CD4-positive, alpha-beta memory T cell (primary cell): ENCODE data around the gene RHCE. TPM values are rescaled to one million over a fixed set of nuclear protein-coding genes. Genes with fewer than 3 reads are reported as not detected.
A peak's percentile ranks its signal among the peaks of the same experiment; 100 is the strongest.

Experiments used
- CTCF ChIA-PET: fragments of 350-600 bp; sonication (Branson Sonifier 250); formaldehyde crosslinking; loops from one replicate; lab custom pipeline; 2021; ENCODE audit warnings: inconsistent platforms; ENCODE audit not compliant: partially characterized antibody; lab: Charles Lee
- POLR2A ChIA-PET: fragments of 350-600 bp; sonication (Branson Sonifier 250); formaldehyde crosslinking; loops from one replicate; lab custom pipeline; 2021; ENCODE audit not compliant: partially characterized antibody; lab: Charles Lee
- DNase-seq, 5 donors: peaks; one replicate each; pipeline versions ENCODE4 v3.0.0 to v3.0.0-alpha.2; 2020 to 2022; ENCODE audit warnings: mixed read lengths in 1 of 5
- H3K27ac ChIP-seq: one replicate; pipeline ENCODE4 v1.7.0; 2013; ENCODE audit warnings: low read depth, low read length
- H3K27me3 ChIP-seq: 2 replicates; pipeline ENCODE4 v1.7.0; 2013; ENCODE audit warnings: mild to moderate bottlenecking, low read length, moderate library complexity; ENCODE audit not compliant: insufficient read depth
- H3K36me3 ChIP-seq: 2 replicates; pipeline ENCODE4 v1.7.0; 2013; ENCODE audit warnings: mild to moderate bottlenecking, low read length, moderate library complexity; ENCODE audit not compliant: insufficient read depth
- H3K4me1 ChIP-seq: 2 replicates; pipeline ENCODE4 v1.7.0; 2013; ENCODE audit warnings: mild to moderate bottlenecking, low read length, moderate library complexity; ENCODE audit not compliant: insufficient read depth
- H3K4me3 ChIP-seq, 2 donors: one replicate each; pipeline ENCODE4 v1.7.0; 2013; ENCODE audit warnings: low read length in 2 of 2, mild to moderate bottlenecking in 1 of 2
- H3K9me3 ChIP-seq, 2 donors: one replicate each; pipeline ENCODE4 v1.7.0; 2013; ENCODE audit warnings: low read length in 2 of 2, control low read depth in 1 of 2; ENCODE audit not compliant: control insufficient read depth in 1 of 2
- H3K27ac Mint-ChIP-seq, 7 donors: one replicate each; pipeline ENCODE4 v1.8.0; 2020 to 2021; ENCODE audit warnings: mixed read lengths in 7 of 7, mild to moderate bottlenecking in 6 of 7, inconsistent platforms in 3 of 7, moderate library complexity in 3 of 7
- H3K27me3 Mint-ChIP-seq, 2 donors: one replicate each; pipeline ENCODE4 v1.8.0; 2020 to 2021; ENCODE audit warnings: mixed read lengths in 2 of 2
- H3K36me3 Mint-ChIP-seq, 2 donors: one replicate each; pipeline ENCODE4 v1.8.0; 2020 to 2021; ENCODE audit warnings: mixed read lengths in 2 of 2, inconsistent platforms in 1 of 2, mild to moderate bottlenecking in 1 of 2
- H3K4me1 Mint-ChIP-seq, 4 donors: one replicate each; pipeline ENCODE4 v1.8.0; 2020 to 2021; ENCODE audit warnings: mixed read lengths in 4 of 4, mild to moderate bottlenecking in 1 of 4
- H3K4me3 Mint-ChIP-seq, 8 donors: one replicate each; pipeline ENCODE4 v1.8.0; 2020 to 2021; ENCODE audit warnings: mixed read lengths in 8 of 8, mild to moderate bottlenecking in 7 of 8, moderate library complexity in 6 of 8, inconsistent platforms in 3 of 8
- H3K9me3 Mint-ChIP-seq, 8 donors: one replicate each; pipeline ENCODE4 v1.8.0; 2020 to 2021; ENCODE audit warnings: mixed read lengths in 8 of 8, mild to moderate bottlenecking in 5 of 8, inconsistent platforms in 3 of 8, moderate library complexity in 1 of 8
- intact Hi-C: fragments of 100-400 bp; cut with micrococcal nuclease; formaldehyde crosslinking; loops from one replicate; pipeline ENCODE4 v1.15.1; 2023
- polyA plus RNA-seq, 2 donors: library from polyadenylated mRNA; unstranded; fragments of 300-500 nt; fragmentation: Illumina TruSeq; gene quantifications; one replicate each; pipeline ENCODE4 v1.2.3, GENCODE V29; 2021
- total RNA-seq, 2 experiments: library from RNA; stranded (reverse); gene quantifications; one replicate each; pipeline ENCODE4 v1.2.3, GENCODE V29; 2021

RHCE gene
- total and polyA plus RNA-seq, 4 experiments from 2014 or later: 0.31 to 0.61 TPM; not detected in 2

GRCh38 chr1:25435397-25436108 lies 14.9 kb upstream of the RHCE start:
- ChIA-PET POLR2A (interaction anchor here (1.5 kb wide), 1 partner anchor 189 kb away, joined by 5 read pairs; the partner anchor contains the start of gene RSRP1), CTCF (interaction anchor here (2.0 to 2.8 kb wide), 2 partner anchors 51 to 69 kb away, joined by 4 to 10 read pairs; no protein-coding TSS in a partner anchor)
- Mint-ChIP-seq H3K27me3 (no peaks in the 10 kb centered on the region), H3K36me3 (peaks cover 0 to 6% of the 10 kb centered on the region in 2 donors), H3K9me3 (no peaks in the 10 kb centered on the region), H3K27ac (peak overlapping the region; percentile 32 to 90 (median 68)), H3K4me3 (peak overlapping the region; percentile 4 to 83 (median 70)), H3K4me1 (peaks cover 49 to 62% (median 54%) of the 10 kb centered on the region in 4 donors)
- Histone ChIP-seq H3K27me3 (no peaks in the 10 kb centered on the region), H3K36me3 (no peaks in the 10 kb centered on the region), H3K4me1 (peaks cover 60% of the 10 kb centered on the region), H3K4me3 (no peak overlapping the region), H3K9me3 (no peaks in the 10 kb centered on the region), H3K27ac (peak overlapping the region; percentile 4)
- intact Hi-C loops: loop anchor here (10.0 kb wide), 2 partner anchors 691 to 1039 kb away; partner anchors contain the start of genes CLIC4 and HMGN2
- no peak for DNase-seq

GRCh38 chr1:25433389-25434186 lies 13.0 kb upstream of the RHCE start:
- DNase-seq: no peak
- Histone ChIP-seq H3K4me3 (no peak overlapping the region), H3K27ac (no peak overlapping the region), H3K27me3 (no peaks in the 10 kb centered on the region), H3K4me1 (peaks cover 65% of the 10 kb centered on the region), H3K9me3 (no peaks in the 10 kb centered on the region), H3K36me3 (no peaks in the 10 kb centered on the region)
- Mint-ChIP-seq H3K36me3 (peaks cover 0 to 11% of the 10 kb centered on the region in 2 donors), H3K9me3 (peaks cover 0 to 4% (median 0%) of the 10 kb centered on the region in 8 donors), H3K4me3 (peak overlapping the region in 7 of 8 donors; percentile 13 to 91 (median 76)), H3K27ac (peak overlapping the region; percentile 10 to 91 (median 81)), H3K4me1 (peaks cover 49 to 71% (median 59%) of the 10 kb centered on the region in 4 donors), H3K27me3 (no peaks in the 10 kb centered on the region)
- intact Hi-C loops: loop anchor here (5.0 to 10.0 kb wide), 5 partner anchors 39 to 1041 kb away; partner anchors contain the start of genes CLIC4, HMGN2 and TMEM50A
- ChIA-PET POLR2A (no interaction called here), CTCF (no interaction called here)

GRCh38 chr1:25432749-25433388 lies 12.2 kb upstream of the RHCE start:
- Mint-ChIP-seq H3K36me3 (peaks cover 0 to 11% of the 10 kb centered on the region in 2 donors), H3K9me3 (peaks cover 0 to 4% (median 0%) of the 10 kb centered on the region in 8 donors), H3K4me1 (peaks cover 49 to 68% (median 59%) of the 10 kb centered on the region in 4 donors), H3K4me3 (peak overlapping the region; percentile 60 to 91 (median 85)), H3K27me3 (no peaks in the 10 kb centered on the region), H3K27ac (peak overlapping the region; percentile 5 to 95 (median 91))
- H3K36me3 ChIP-seq: no peaks in the 10 kb centered on the region
- H3K4me1 ChIP-seq: peaks cover 65% of the 10 kb centered on the region
- intact Hi-C loops: loop anchor here (5.0 to 10.0 kb wide), 5 partner anchors 39 to 1042 kb away; partner anchors contain the start of genes CLIC4, HMGN2 and TMEM50A
- H3K9me3 ChIP-seq: no peaks in the 10 kb centered on the region
- ChIA-PET CTCF (interaction anchor here (1.5 kb wide), 1 partner anchor 55 kb away, joined by 7 read pairs; no protein-coding TSS in a partner anchor), POLR2A (interaction anchor here (1.6 to 3.0 kb wide), 3 partner anchors 9 to 200 kb away, joined by 3 to 19 read pairs (median 15); partner anchors contain the start of gene SYF2)
- no peak overlapping the region for H3K27ac ChIP-seq
- H3K4me3 ChIP-seq: no peak overlapping the region
- H3K27me3 ChIP-seq: no peaks in the 10 kb centered on the region
- DNase-seq: no peak

GRCh38 chr1:25431955-25432719 lies 11.5 kb upstream of the RHCE start:
- Histone ChIP-seq H3K27me3 (no peaks in the 10 kb centered on the region), H3K4me1 (peaks cover 62% of the 10 kb centered on the region), H3K36me3 (no peaks in the 10 kb centered on the region), H3K4me3 (peak overlapping the region in 1 of 2 donors; percentile 64), H3K27ac (peak overlapping the region; percentile 95), H3K9me3 (no peaks in the 10 kb centered on the region)
- Mint-ChIP-seq H3K4me1 (peaks cover 49 to 67% (median 58%) of the 10 kb centered on the region in 4 donors), H3K36me3 (peaks cover 0 to 11% of the 10 kb centered on the region in 2 donors), H3K4me3 (peak overlapping the region; percentile 76 to 91 (median 85)), H3K9me3 (peaks cover 0 to 4% (median 0%) of the 10 kb centered on the region in 8 donors), H3K27ac (peak overlapping the region; percentile 85 to 95 (median 91)), H3K27me3 (no peaks in the 10 kb centered on the region)
- CTCF ChIA-PET: interaction anchor here (1.5 kb wide), 2 partner anchors 10 to 56 kb away, joined by 4 to 7 read pairs; no protein-coding TSS in a partner anchor
- no peak for DNase-seq
- intact Hi-C loops: loop anchor here (2.0 to 10.0 kb wide), 6 partner anchors 40 to 1043 kb away; partner anchors contain the start of genes CLIC4, HMGN2 and TMEM50A
- POLR2A ChIA-PET: interaction anchor here (0.7 to 3.0 kb wide), 8 partner anchors 9 to 200 kb away, joined by 3 to 24 read pairs (median 5); partner anchors contain the start of genes LDLRAP1, RSRP1 and SYF2

GRCh38 chr1:25430967-25431881 lies 10.6 kb upstream of the RHCE start:
- intact Hi-C loops: loop anchor here (1.0 to 10.0 kb wide), 7 partner anchors 41 to 1044 kb away; partner anchors contain the start of genes CLIC4, HMGN2, RSRP1 and TMEM50A
- H3K9me3 Mint-ChIP-seq: peaks cover 0 to 4% (median 0%) of the 10 kb centered on the region in 8 donors
- H3K27me3 Mint-ChIP-seq: no peaks in the 10 kb centered on the region

More at GRCh38 chr1:25430967-25431881, 10.6 kb upstream of the RHCE start:
- Histone ChIP-seq H3K27ac (peak overlapping the region; percentile 95), H3K36me3 (no peaks in the 10 kb centered on the region), H3K4me1 (peaks cover 53% of the 10 kb centered on the region), H3K27me3 (no peaks in the 10 kb centered on the region), H3K4me3 (peak overlapping the region in 1 of 2 donors; percentile 92), H3K9me3 (no peaks in the 10 kb centered on the region)
- DNase-seq: peak in 4 of 5 donors; percentile 81 to 86 (median 84)
- peaks cover 0 to 11% of the 10 kb centered on the region in 2 donors for H3K36me3 Mint-ChIP-seq
- peaks cover 44 to 59% (median 51%) of the 10 kb centered on the region in 4 donors for H3K4me1 Mint-ChIP-seq
- H3K27ac Mint-ChIP-seq: peak overlapping the region; percentile 91 to 100 (median 95)
- POLR2A ChIA-PET: interaction anchor here (0.8 to 3.0 kb wide), 14 partner anchors 10 to 502 kb away, joined by 3 to 24 read pairs (median 4); partner anchors contain the start of genes LDLRAP1, MTFR1L, RSRP1 and RUNX3
- CTCF ChIA-PET: interaction anchor here (0.6 to 1.5 kb wide), 3 partner anchors 11 to 192 kb away, joined by 3 to 7 read pairs (median 4); no protein-coding TSS in a partner anchor
- peak overlapping the region; percentile 95 to 99 (median 97) for H3K4me3 Mint-ChIP-seq
